ENCODE data around the gene LRP1.

LRP1 gene

GRCh38 chr12:57236201-57236924 lies 108.1 kb downstream of the LRP1 start:
- DNase-seq (ENCODE audit: low spot score): no peak

GRCh38 chr12:57236925-57237595 lies 108.8 kb downstream of the LRP1 start:
- DNase-seq (ENCODE audit: low spot score): no peak

GRCh38 chr12:57237596-57237931 lies 109.3 kb downstream of the LRP1 start:
- DNase-seq (ENCODE audit: low spot score): no peak

- DNase-seq (ENCODE audit: low spot score): no peak
These were observed 109.9 kb downstream of the LRP1 start for GRCh38 chr12:57237932-57238853.

- peak; percentile 84 for DNase-seq (ENCODE audit: low spot score)
These were observed 110.7 kb downstream of the LRP1 start for GRCh38 chr12:57238854-57239554.

- DNase-seq (ENCODE audit: low spot score): no peak
These were observed 111.3 kb downstream of the LRP1 start for GRCh38 chr12:57239587-57240065.

GRCh38 chr12:57240066-57240921 lies 112.0 kb downstream of the LRP1 start:
- peak; percentile 74 for DNase-seq (ENCODE audit: low spot score)

- DNase-seq (ENCODE audit: low spot score): no peak
These were observed 112.7 kb downstream of the LRP1 start for GRCh38 chr12:57240926-57241401.

- DNase-seq (ENCODE audit: low spot score): no peak
These were observed 113.4 kb downstream of the LRP1 start for GRCh38 chr12:57241402-57242310.

- no peak for DNase-seq (ENCODE audit: low spot score)
These were observed 114.0 kb downstream of the LRP1 start for GRCh38 chr12:57242329-57242690.

- DNase-seq (ENCODE audit: low spot score): peak; percentile 55
These were observed 114.6 kb downstream of the LRP1 start for GRCh38 chr12:57242691-57243454.

- DNase-seq (ENCODE audit: low spot score): peak; percentile 81
These were observed 115.4 kb downstream of the LRP1 start for GRCh38 chr12:57243521-57244311.

GRCh38 chr12:57244312-57244696 lies 116.0 kb downstream of the LRP1 start:
- DNase-seq (ENCODE audit: low spot score): no peak

GRCh38 chr12:57247041-57247440 lies 118.8 kb downstream of the LRP1 start:
- DNase-seq (ENCODE audit: low spot score): no peak

- no peak for DNase-seq (ENCODE audit: low spot score)
These were observed 120.9 kb downstream of the LRP1 start for GRCh38 chr12:57248934-57249742.

- no peak for DNase-seq (ENCODE audit: low spot score)
These were observed 122.3 kb downstream of the LRP1 start for GRCh38 chr12:57250541-57250940.

- DNase-seq (ENCODE audit: low spot score): no peak
These were observed 122.7 kb downstream of the LRP1 start, which contains the start of gene STAC3 for GRCh38 chr12:57250956-57251355. Gene STAC3, minus strand, starts transcription at chr12:57251187. Its CDS starts 1,551 bp downstream, at chr12:57249636.

All from CD4-positive, alpha-beta T cell treated with Interleukin-15 for 4 hours (primary cell).